Lower leg skin (tissue), 4 donors: Measurements from ENCODE around the gene EML2. TPM values are rescaled to one million over a fixed set of nuclear protein-coding genes. Genes with fewer than 3 reads are reported as not detected.

Experiments
- DNase-seq, 2 donors: peaks; one replicate each; pipeline ENCODE4 v3.0.0-alpha.2; 2019; ENCODE audit warnings: low spot score in 2 of 2
- H3K4me3 ChIP-seq: fragments of 200-600 bp; sonication (generic); 2 replicates; pipeline ENCODE4 v1.5.1; 2017; ENCODE audit warnings: mild to moderate bottlenecking, low read depth; ENCODE audit not compliant: poor library complexity, severe bottlenecking
- CTCF ChIP-seq, 3 donors: fragments of 450-650 bp; IDR thresholded peaks; one replicate each; pipeline ENCODE4 v1.5.1; 2016; ENCODE audit warnings: antibody characterized with exemption in 3 of 3, mild to moderate bottlenecking in 3 of 3, moderate library complexity in 2 of 3
- POLR2A ChIP-seq, 2 donors: fragments of 450-650 bp; IDR thresholded peaks; one replicate each; pipeline ENCODE4 v1.6.1; 2016 to 2017; ENCODE audit warnings: antibody characterized with exemption in 2 of 2, mild to moderate bottlenecking in 1 of 2, moderate library complexity in 1 of 2
- WGBS, 2 donors: methylation state at CpG; one replicate each; pipeline ENCODE4 v1.1.5; 2018; 5-methylcytosine and 5-hydroxymethylcytosine counted together
- intact Hi-C: fragments of 100-400 bp; cut with DNase I; formaldehyde crosslinking; loops from one replicate; pipeline ENCODE4 v1.15.0; 2023; ENCODE audit warnings: low total_unique reads
- total RNA-seq, 4 donors: library from RNA; depleted of rRNA; stranded (reverse); fragments of >200 nt; gene quantifications; one replicate each; pipeline ENCODE4 v1.1.0, GENCODE V29; 2016

Gene EML2
- total RNA-seq, 4 donors from 2014 or later: 85.6 to 101 (median 89.4) TPM

GRCh38 chr19:45598267-45599001, 40.8 kb downstream of the EML2 start:
- H3K4me3 ChIP-seq: no peak overlapping the region
- TF ChIP-seq POLR2A (IDR thresholded peaks at IDR 0.05): no peak
- no peak for TF ChIP-seq CTCF (IDR thresholded peaks at IDR 0.05)
- DNase-seq: no peak
- intact Hi-C loops: no loop called here
- WGBS, 2 donors: 6% methylated on average over 21 to 22 of the region's 22 CpGs

- intact Hi-C loops: no loop called here
- 25 to 26% methylated on average over 5 of the region's 5 CpGs for whole genome bisulfite sequencing, 2 donors
- H3K4me3 ChIP-seq: no peak overlapping the region
- DNase-seq: no peak
- TF ChIP-seq CTCF (IDR thresholded peaks at IDR 0.05): no peak
These were observed 41.6 kb downstream of the EML2 start for GRCh38 chr19:45597425-45598111.

- TF ChIP-seq POLR2A (IDR thresholded peaks at IDR 0.05) (no peak), CTCF (IDR thresholded peaks at IDR 0.05) (no peak)
- WGBS, 2 donors: 53 to 60% methylated on average over 6 of the region's 6 CpGs
- intact Hi-C loops: no loop called here
- no peak for DNase-seq
- H3K4me3 ChIP-seq: no peak overlapping the region
These were observed 43.4 kb downstream of the EML2 start for GRCh38 chr19:45595814-45596213.

GRCh38 chr19:45593520-45593919, 45.7 kb downstream of the EML2 start:
- WGBS, 2 donors: 13 to 15% methylated on average over 1 of the region's 1 CpG
- no peak for DNase-seq
- no peak overlapping the region for H3K4me3 ChIP-seq
- TF ChIP-seq POLR2A (IDR thresholded peaks at IDR 0.05): no peak
- intact Hi-C loops: loop anchor here (5.0 kb wide), 1 partner anchor 49 kb away; no protein-coding TSS in a partner anchor

GRCh38 chr19:45592366-45592765, 46.8 kb downstream of the EML2 start:
- H3K4me3 ChIP-seq: no peak overlapping the region
- intact Hi-C loops: loop anchor here (5.0 kb wide), 1 partner anchor 50 kb away; no protein-coding TSS in a partner anchor
- TF ChIP-seq POLR2A (IDR thresholded peaks at IDR 0.05): no peak
- TF ChIP-seq CTCF (IDR thresholded peaks at IDR 0.05): no peak
- DNase-seq: no peak
- 39 to 50% methylated on average over 4 of the region's 4 CpGs for WGBS, 2 donors

GRCh38 chr19:45591638-45592005, 47.6 kb downstream of the EML2 start:
- no peak overlapping the region for H3K4me3 ChIP-seq
- intact Hi-C loops: loop anchor here (5.0 kb wide), 1 partner anchor 51 kb away; no protein-coding TSS in a partner anchor
- no peak for DNase-seq
- TF ChIP-seq CTCF (IDR thresholded peaks at IDR 0.05) (no peak), POLR2A (IDR thresholded peaks at IDR 0.05) (no peak)
- 92 to 93% methylated on average over 21 of the region's 21 CpGs for WGBS, 2 donors
